Right lobe of liver (tissue), 6 donors: ENCODE results near the gene CCBE1. TPM values are rescaled to one million over a fixed set of nuclear protein-coding genes. Genes with fewer than 3 reads are reported as not detected.

Experiments used
- ATAC-seq, 4 donors: fragments of 200-7000 bp; cut with Tn5 transposase; one replicate each; pipeline ENCODE4 v1.9.1; 2020; ENCODE audit warnings: mild to moderate bottlenecking in 4 of 4, moderate library complexity in 4 of 4
- DNase-seq, 3 donors: peaks; one replicate each; pipeline ENCODE4 v3.0.0-alpha.2; 2020
- H3K27ac ChIP-seq, 3 donors: fragments of 200-600 bp; one replicate each; pipeline ENCODE4 v1.8.0; 2022
- H3K27me3 ChIP-seq, 2 donors: fragments of 200-600 bp; one replicate each; pipeline ENCODE4 v1.8.0; 2022
- H3K36me3 ChIP-seq, 4 donors: fragments of 200-600 bp; sonication (generic) in 1 of 4; one replicate each; pipeline versions ENCODE4 v1.5.1 to v1.8.0; 2017 to 2022; ENCODE audit warnings: control low read depth in 1 of 4
- H3K4me1 ChIP-seq, 4 donors: fragments of 200-600 bp; sonication (generic) in 1 of 4; one replicate each; pipeline versions ENCODE4 v1.5.1 to v1.8.0; 2017 to 2022; ENCODE audit warnings: control low read depth in 1 of 4
- H3K4me3 ChIP-seq, 3 donors: fragments of 200-600 bp; one replicate each; pipeline ENCODE4 v1.8.0; 2022
- H3K9me3 ChIP-seq, 4 donors: fragments of 200-600 bp; sonication (generic) in 1 of 4; one replicate each; pipeline versions ENCODE4 v1.5.1 to v1.8.0; 2017 to 2022; ENCODE audit warnings: control low read depth in 1 of 4
- CTCF ChIP-seq, 4 donors: fragments of 200-600 bp in 3 of 4; fragments of 450-650 bp in 1 of 4; IDR thresholded peaks; one replicate each; pipeline versions ENCODE4 v1.5.1 to v1.8.0; 2016 to 2022; ENCODE audit warnings: antibody characterized with exemption in 4 of 4, mild to moderate bottlenecking in 2 of 4
- POLR2A ChIP-seq: fragments of 450-650 bp; IDR thresholded peaks from one replicate; pipeline ENCODE4 v1.6.1; 2017; ENCODE audit warnings: antibody characterized with exemption, mild to moderate bottlenecking
- WGBS: methylation state at CpG from one replicate; pipeline ENCODE4 v1.1.6; 2018; ENCODE audit warnings: low coverage, low lambda C conversion rate; ENCODE audit not compliant: insufficient coverage; ENCODE audit errors: missing lambda C conversion rate; 5-methylcytosine and 5-hydroxymethylcytosine counted together
- intact Hi-C, 2 donors: fragments of 100-400 bp; cut with DNase I; formaldehyde crosslinking; loops; one replicate each; pipeline versions ENCODE4 v1.11.2 to v1.14.1; 2022
- total RNA-seq, 6 experiments: library from RNA; depleted of rRNA in 2 of 6; stranded (reverse); fragments of >200 nt in 2 of 6; fragmentation: NEBNext Ultra II Directional in 3 of 6; extraction: Animal tissue kit (Norgen Biotek cat#: 25700) in 3 of 6; gene quantifications; one replicate each; pipeline versions ENCODE4 v1.1.0 to v1.2.4, GENCODE V29; 2016 to 2023
- donor health status: DM: no; HTN: yes; CAD: no.
- donor health status: DM: no; HTN: no; CAD: no.
- donor health status: DM: no; HTN: no; CAD: no.
- donor health status: DM: no; HTN: yes; CAD: no.
- donor health status: DM: no; HTN: yes; CAD: no.

The CCBE1 gene
- total RNA-seq, 6 experiments from 2014 or later: 2.7 to 6.9 (median 4.3) TPM

DNA sequence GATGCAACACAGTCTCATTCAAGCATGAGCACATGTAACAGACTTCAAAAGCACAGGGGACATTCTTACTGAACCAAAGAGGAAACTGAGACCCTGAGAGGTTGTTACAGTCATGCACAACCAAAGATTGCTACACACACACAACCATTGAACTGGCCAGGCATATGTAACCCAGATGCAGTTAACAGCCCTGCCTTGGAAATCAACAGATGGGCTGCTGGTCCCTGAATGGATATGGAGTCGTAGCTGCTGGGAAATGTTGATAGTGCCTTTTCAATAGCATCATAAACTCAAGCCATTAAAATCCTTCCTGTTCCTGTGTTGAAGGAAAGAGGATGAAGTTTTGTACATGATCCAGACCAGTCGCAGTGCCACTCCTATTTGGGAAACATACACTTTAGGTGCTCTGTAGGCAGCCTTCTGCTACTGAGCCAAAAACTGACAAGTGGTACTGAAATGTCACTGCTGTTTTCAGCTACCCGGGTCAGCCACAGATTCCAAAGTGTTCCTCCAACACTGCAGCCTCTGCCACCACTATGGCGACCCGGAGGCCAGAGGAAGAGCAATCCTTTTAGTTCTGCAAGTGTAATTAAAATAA is 143.9 kb downstream of the CCBE1 start:
- Histone ChIP-seq H3K4me1 (no peaks in the 10 kb centered on the region), H3K27me3 (no peaks in the 10 kb centered on the region), H3K36me3 (no peaks in the 10 kb centered on the region), H3K27ac (no peak overlapping the region), H3K9me3 (no peaks in the 10 kb centered on the region), H3K4me3 (no peak overlapping the region)
- intact Hi-C loops: no loop called here
- 36% methylated on average over 3 of the region's 5 CpGs for WGBS
- ATAC-seq (no peak), DNase-seq (no peak)
- TF ChIP-seq CTCF (IDR thresholded peaks at IDR 0.05): no peak
- no peak for TF ChIP-seq POLR2A

DNA sequence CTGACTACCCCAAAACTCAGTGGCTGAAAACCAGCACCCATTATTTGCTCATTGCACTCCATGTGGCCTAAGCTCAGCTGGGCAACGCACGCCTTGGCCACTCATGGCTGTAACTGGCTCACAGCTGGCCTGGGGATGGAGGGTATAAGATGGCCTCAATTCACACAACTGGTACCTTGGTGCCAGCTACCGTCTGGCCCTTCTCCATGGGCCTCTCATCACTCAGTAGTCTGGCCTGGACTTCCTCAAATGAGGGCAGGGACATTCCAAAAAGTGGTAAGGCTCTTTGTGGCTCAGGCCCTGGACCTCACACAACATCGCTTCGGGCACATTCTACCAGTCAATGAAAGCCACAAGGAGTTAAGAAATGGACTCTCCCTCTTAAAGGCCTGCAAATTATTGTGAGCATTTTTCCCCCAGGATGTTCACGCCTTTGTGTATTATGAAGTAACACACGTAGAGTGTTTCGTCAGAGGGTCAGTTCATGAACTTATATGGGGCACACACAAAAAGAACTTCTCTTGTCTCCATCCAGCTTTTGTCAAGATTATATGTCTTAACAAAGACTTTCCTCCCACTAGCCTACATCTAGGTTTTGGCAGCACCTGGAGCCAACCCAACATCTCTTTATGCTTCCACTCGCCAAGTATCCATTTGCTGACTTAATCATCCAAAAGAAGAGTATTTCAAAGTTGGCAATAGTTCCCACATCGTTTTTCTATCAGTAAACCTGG is 145.2 kb downstream of the CCBE1 start:
- WGBS: 49% methylated on average over 7 of the region's 10 CpGs
- intact Hi-C loops: no loop called here
- DNase-seq (no peak), ATAC-seq (no peak)
- H3K4me3 ChIP-seq: no peak overlapping the region
- H3K36me3 ChIP-seq: no peaks in the 10 kb centered on the region
- no peak overlapping the region for H3K27ac ChIP-seq
- no peaks in the 10 kb centered on the region for H3K27me3 ChIP-seq
- H3K9me3 ChIP-seq: no peaks in the 10 kb centered on the region
- no peak for TF ChIP-seq POLR2A
- no peak for TF ChIP-seq CTCF (IDR thresholded peaks at IDR 0.05)
- no peaks in the 10 kb centered on the region for H3K4me1 ChIP-seq

- no peak for DNase-seq
- no peaks in the 10 kb centered on the region for H3K4me1 ChIP-seq
- no peak overlapping the region for H3K27ac ChIP-seq
- H3K4me3 ChIP-seq: no peak overlapping the region
- TF ChIP-seq POLR2A (no peak), CTCF (IDR thresholded peaks at IDR 0.05) (no peak)
- no peaks in the 10 kb centered on the region for H3K27me3 ChIP-seq
- 78% methylated on average over 4 of the region's 4 CpGs for WGBS
- no peaks in the 10 kb centered on the region for H3K36me3 ChIP-seq
- intact Hi-C loops: no loop called here
- no peaks in the 10 kb centered on the region for H3K9me3 ChIP-seq
- ATAC-seq: no peak
These were observed 147.1 kb downstream of the CCBE1 start for GRCh38 chr18:59550174-59550516.

- TF ChIP-seq CTCF (IDR thresholded peaks at IDR 0.05): no peak
- no peak for TF ChIP-seq POLR2A
- Histone ChIP-seq H3K36me3 (no peaks in the 10 kb centered on the region), H3K27me3 (no peaks in the 10 kb centered on the region), H3K9me3 (no peaks in the 10 kb centered on the region), H3K4me1 (no peaks in the 10 kb centered on the region), H3K4me3 (no peak overlapping the region), H3K27ac (no peak overlapping the region)
- intact Hi-C loops: no loop called here
- DNase-seq: no peak
- 35% methylated on average over 3 of the region's 3 CpGs for WGBS
- ATAC-seq: peak in 1 of 4 donors; percentile 27
These were observed 147.6 kb downstream of the CCBE1 start for GRCh38 chr18:59549503-59550173.
